Amygdala (tissue), 56 donors: ENCODE measurements around the gene TNPO2.
A peak's percentile ranks its signal among the peaks of the same experiment; 100 is the strongest.
"Not testable (repeated sequence)": the region's sequence is repeated elsewhere in the genome, so short reads cannot be mapped to it uniquely, and the experiment has no call there.

Experiments
- DNase-seq, 56 donors: peaks; one replicate each; lab custom pipeline; 2025; lab: John Stamatoyannopoulos, UW

TNPO2 gene

GRCh38 chr19:12712077-12712476 lies 11.7 kb downstream of the TNPO2 start:
- DNase-seq, result peak in 4 of 56 donors; percentile 16 to 45 (median 40)

- DNase-seq, result no peak
These were observed 12.5 kb downstream of the TNPO2 start for GRCh38 chr19:12711187-12711586.

GRCh38 chr19:12708641-12709040 lies 15.1 kb downstream of the TNPO2 start:
- no peak for DNase-seq

GRCh38 chr19:12706332-12706718 lies 17.4 kb downstream of the TNPO2 start:
- no peak for DNase-seq

GRCh38 chr19:12705654-12706331 lies 17.9 kb downstream of the TNPO2 start:
- no peak for DNase-seq

GRCh38 chr19:12705169-12705568 lies 18.6 kb downstream of the TNPO2 start:
- DNase-seq, result no peak

GRCh38 chr19:12703046-12703445 lies 20.7 kb downstream of the TNPO2 start:
- DNase-seq, result no peak

- DNase-seq, result no peak
These were observed 22.0 kb downstream of the TNPO2 start for GRCh38 chr19:12701596-12702282.

GRCh38 chr19:12698138-12698537 lies 25.6 kb downstream of the TNPO2 start:
- DNase-seq, result no peak

GRCh38 chr19:12697425-12697824 lies 26.3 kb downstream of the TNPO2 start:
- not testable (repeated sequence) for DNase-seq

- DNase-seq, result peak; percentile 75 to 99 (median 92)
These were observed 27.1 kb downstream of the TNPO2 start, which contains the start of gene FBXW9 for GRCh38 chr19:12696366-12697335. FBXW9 (minus strand) TSS chr19:12696631; CDS start chr19:12696581, 50 bp downstream.

- DNase-seq, result peak in 1 of 56 donors; percentile 19
These were observed 27.8 kb downstream of the TNPO2 start for GRCh38 chr19:12695997-12696365.

- no peak for DNase-seq
These were observed 28.2 kb downstream of the TNPO2 start for GRCh38 chr19:12695514-12695913.

GRCh38 chr19:12695096-12695495 lies 28.6 kb downstream of the TNPO2 start:
- DNase-seq, result no peak

GRCh38 chr19:12694641-12695040 lies 29.1 kb downstream of the TNPO2 start:
- no peak for DNase-seq

GRCh38 chr19:12692960-12693359 lies 30.8 kb downstream of the TNPO2 start:
- no peak for DNase-seq

GRCh38 chr19:12689581-12690216 lies 34.0 kb downstream of the TNPO2 start:
- no peak for DNase-seq

- no peak for DNase-seq
These were observed 34.7 kb downstream of the TNPO2 start for GRCh38 chr19:12689012-12689411.

- DNase-seq, result no peak
These were observed 36.1 kb downstream of the TNPO2 start, which contains the start of gene GNG14 for GRCh38 chr19:12687496-12688196. GNG14 (plus strand) TSS chr19:12687998; CDS start chr19:12688049, 51 bp downstream.

- no peak for DNase-seq
These were observed 37.9 kb downstream of the TNPO2 start for GRCh38 chr19:12685831-12686230.
